SHP77 treated with DMSO at 0.1 percent for 48 hours (cell line): ENCODE data around the gene BTD.
"Not testable (repeated sequence)": the region's sequence is repeated elsewhere in the genome, so short reads cannot be mapped to it uniquely, and the experiment has no call there.

Experiments
- DNase-seq: peaks from one replicate; lab custom pipeline; 2025; lab: John Stamatoyannopoulos, UW

BTD gene

GRCh38 chr3:15601399-15602145 lies at the start of gene BTD, which contains the start of gene HACL1:
BTD (plus strand) TSS chr3:15601745; CDS start chr3:15635440, 33,695 bp downstream.
HACL1 (minus strand) TSS chr3:15601569; CDS start chr3:15601463, 106 bp downstream.
- no peak for DNase-seq

- no peak for DNase-seq
Measured at GRCh38 chr3:15551902-15552301, 49.6 kb upstream of the BTD start.

GRCh38 chr3:15553749-15554148 lies 47.8 kb upstream of the BTD start:
- DNase-seq: no peak

GRCh38 chr3:15556512-15556911 lies 45.0 kb upstream of the BTD start:
- no peak for DNase-seq

GRCh38 chr3:15557511-15557946 lies 44.0 kb upstream of the BTD start:
- peak; percentile 47 for DNase-seq

- no peak for DNase-seq
Measured at GRCh38 chr3:15558581-15558980, 43.0 kb upstream of the BTD start.

- DNase-seq: no peak
Measured at GRCh38 chr3:15562560-15562959, 39.0 kb upstream of the BTD start.

- DNase-seq: no peak
Measured at GRCh38 chr3:15563190-15563589, 38.4 kb upstream of the BTD start.

- DNase-seq: no peak
Measured at GRCh38 chr3:15572138-15572537, 29.4 kb upstream of the BTD start.

- no peak for DNase-seq
Measured at GRCh38 chr3:15575446-15575845, 26.1 kb upstream of the BTD start.

GRCh38 chr3:15576475-15576874 lies 25.1 kb upstream of the BTD start:
- no peak for DNase-seq

- no peak for DNase-seq
Measured at GRCh38 chr3:15578289-15578867, 23.2 kb upstream of the BTD start.

- no peak for DNase-seq
Measured at GRCh38 chr3:15579051-15579450, 22.5 kb upstream of the BTD start.

- DNase-seq: no peak
Measured at GRCh38 chr3:15581471-15582394, 19.8 kb upstream of the BTD start.

- DNase-seq: no peak
Measured at GRCh38 chr3:15585111-15585845, 16.3 kb upstream of the BTD start.

GRCh38 chr3:15591242-15591641 lies 10.3 kb upstream of the BTD start:
- no peak for DNase-seq

GRCh38 chr3:15591928-15592327 lies 9.6 kb upstream of the BTD start:
- DNase-seq: no peak

GRCh38 chr3:15592968-15593367 lies 8.6 kb upstream of the BTD start:
- no peak for DNase-seq

- DNase-seq: no peak
Measured at GRCh38 chr3:15595955-15596354, 5.6 kb upstream of the BTD start.

GRCh38 chr3:15601046-15601398 lies 523 bp upstream of the BTD start:
- no peak for DNase-seq

GRCh38 chr3:15602146-15602536 lies 596 bp downstream of the BTD start:
- DNase-seq: no peak

- DNase-seq: not testable (repeated sequence)
Measured at GRCh38 chr3:15602816-15603215, 1.3 kb downstream of the BTD start.
